ENCODE results near the gene SESTD1.
A peak's percentile ranks its signal among the peaks of the same experiment; 100 is the strongest.

Gene SESTD1

DNA sequence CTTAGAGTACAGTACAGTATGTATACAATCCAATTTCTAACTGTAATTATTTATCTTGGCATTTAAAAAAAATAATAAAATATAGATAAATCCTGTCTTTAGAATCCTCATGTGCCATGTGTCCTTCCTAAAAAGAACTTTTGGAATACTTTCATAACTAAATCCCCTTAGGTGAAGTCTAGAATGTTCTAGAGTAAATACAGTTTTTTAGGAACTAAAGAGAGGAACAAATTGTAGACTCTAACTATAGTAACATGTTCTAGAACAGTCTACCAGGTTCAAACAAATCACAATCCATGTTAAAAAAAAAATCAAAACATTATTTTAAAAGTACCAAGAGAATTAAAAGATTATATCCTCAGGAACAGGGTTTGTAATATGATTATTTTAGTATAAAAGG lies 134.1 kb downstream of the SESTD1 start:
- DNase-seq (ENCODE audit: extremely low read depth, low read depth) = no peak
- no peak for TF ChIP-seq CTCF (IDR thresholded peaks at IDR 0.05; ENCODE audit: low read depth, low read length)

GRCh38 chr2:179129574-179130238 lies 134.9 kb downstream of the SESTD1 start:
- TF ChIP-seq CTCF (IDR thresholded peaks at IDR 0.05; ENCODE audit: low read depth, low read length) = peak; percentile 55
- no peak for DNase-seq (ENCODE audit: extremely low read depth, low read depth)

DNA sequence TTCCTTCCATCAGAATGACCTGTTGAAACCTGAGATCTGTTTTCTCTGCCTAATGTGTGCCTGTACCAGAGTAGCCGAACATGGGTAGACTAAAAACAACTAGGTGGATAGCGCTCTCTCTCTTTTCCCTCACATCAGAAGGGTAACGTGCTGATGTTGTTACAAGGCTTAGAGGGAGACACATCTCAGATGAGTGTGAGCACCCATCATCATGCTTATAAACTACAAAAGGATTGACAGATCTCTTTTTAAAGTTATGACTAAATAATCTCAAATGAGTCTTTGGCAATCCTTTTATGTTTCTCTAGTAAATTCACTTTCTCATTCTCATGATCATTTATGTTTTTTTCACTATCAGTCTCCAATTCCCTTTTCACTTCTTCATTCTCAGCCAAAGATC lies 139.2 kb downstream of the SESTD1 start:
- no peak for TF ChIP-seq CTCF (IDR thresholded peaks at IDR 0.05; ENCODE audit: low read depth, low read length)
- DNase-seq (ENCODE audit: extremely low read depth, low read depth) = no peak

GRCh38 chr2:179124282-179124681 lies 140.3 kb downstream of the SESTD1 start:
- DNase-seq (ENCODE audit: extremely low read depth, low read depth) = no peak
- no peak for TF ChIP-seq CTCF (IDR thresholded peaks at IDR 0.05; ENCODE audit: low read depth, low read length)

DNA sequence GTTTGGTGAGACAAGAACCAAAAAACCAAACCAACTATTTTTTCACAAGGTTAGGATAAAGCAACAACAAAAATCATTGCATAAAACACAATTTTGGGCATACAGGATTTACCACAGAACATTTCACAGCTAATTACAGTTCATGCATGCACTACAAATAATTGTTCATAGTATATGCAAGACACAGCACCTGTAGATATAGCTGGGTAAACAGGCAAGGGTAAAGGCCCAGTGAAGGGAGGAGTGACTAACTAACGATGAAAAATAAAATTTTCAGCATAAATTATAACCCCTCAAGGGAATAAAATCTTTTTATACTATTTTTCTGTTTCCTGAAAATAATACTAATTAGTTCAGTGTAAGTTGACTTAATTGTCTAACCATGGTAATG lies 141.4 kb downstream of the SESTD1 start:
- DNase-seq (ENCODE audit: extremely low read depth, low read depth) = no peak
- TF ChIP-seq CTCF (IDR thresholded peaks at IDR 0.05; ENCODE audit: low read depth, low read length) = no peak

GRCh38 chr2:179107737-179108136 lies 156.9 kb downstream of the SESTD1 start:
- DNase-seq (ENCODE audit: extremely low read depth, low read depth) = no peak
- TF ChIP-seq CTCF (IDR thresholded peaks at IDR 0.05; ENCODE audit: low read depth, low read length) = no peak

DNA sequence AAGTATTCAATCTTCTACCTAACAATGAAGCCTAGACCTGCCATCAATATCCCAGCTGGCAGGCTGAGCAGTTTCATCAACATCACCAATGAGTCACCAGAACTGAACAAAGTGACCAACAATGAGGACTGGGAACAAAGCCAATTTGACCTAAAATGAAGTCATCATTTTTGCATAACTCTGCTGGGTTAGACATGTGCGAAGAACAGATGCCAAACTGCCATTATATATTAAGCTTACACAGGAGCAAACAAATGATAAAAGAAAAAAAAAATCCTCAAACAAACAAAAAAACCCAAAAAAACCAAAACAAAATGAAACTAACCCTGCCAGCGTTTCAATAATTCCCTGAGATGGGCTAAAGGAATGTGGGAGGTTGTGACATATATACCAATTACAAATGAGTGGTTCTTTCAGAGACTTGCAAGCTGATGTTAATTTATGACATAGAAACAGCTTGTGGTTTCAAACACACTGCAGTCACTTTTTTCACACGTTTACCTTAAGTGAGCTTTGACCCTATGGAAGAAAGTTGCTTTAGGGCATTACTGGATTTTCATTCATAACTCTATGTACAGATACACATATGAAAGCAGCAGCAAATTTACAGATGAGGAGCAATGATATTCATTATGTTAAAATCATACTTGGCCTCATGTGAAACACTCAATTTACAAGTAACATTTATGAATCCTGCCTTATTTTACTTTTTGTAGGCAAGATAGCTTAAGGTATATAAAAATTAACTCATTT lies 157.8 kb downstream of the SESTD1 start:
- peak; percentile 75 for DNase-seq (ENCODE audit: extremely low read depth, low read depth)
- no peak for TF ChIP-seq CTCF (IDR thresholded peaks at IDR 0.05; ENCODE audit: low read depth, low read length)
